Tongue (tissue), 2 donors: ENCODE measurements around the gene BCAR3. TPM values are rescaled to one million over a fixed set of nuclear protein-coding genes. Genes with fewer than 3 reads are reported as not detected.
"Not testable (repeated sequence)": the region's sequence is repeated elsewhere in the genome, so short reads cannot be mapped to it uniquely, and the experiment has no call there.

ENCODE experiments used
- DNase-seq: peaks from one replicate; pipeline ENCODE4 v3.0.0-alpha.2; 2015
- total RNA-seq: library from RNA; depleted of rRNA; stranded (reverse); fragments of >200 nt; gene quantifications from one replicate; pipeline ENCODE4 v1.2.3, GENCODE V29; 2014

Gene BCAR3
- total RNA-seq, 1 donor from 2014 or later: 22.7 TPM

GRCh38 chr1:93595266-93595665 lies 86.4 kb downstream of the BCAR3 start:
- DNase-seq: peak; percentile 79

GRCh38 chr1:93594603-93594880 lies 87.1 kb downstream of the BCAR3 start:
- DNase-seq: no peak

- DNase-seq: no peak
Measured at GRCh38 chr1:93593854-93594602, 87.6 kb downstream of the BCAR3 start.

- no peak for DNase-seq
Measured at GRCh38 chr1:93592551-93592949, 89.1 kb downstream of the BCAR3 start.

- peak; percentile 83 for DNase-seq
Measured at GRCh38 chr1:93591676-93592550, 89.7 kb downstream of the BCAR3 start.

- DNase-seq: not testable (repeated sequence)
Measured at GRCh38 chr1:93591291-93591675, 90.4 kb downstream of the BCAR3 start.

- no peak for DNase-seq
Measured at GRCh38 chr1:93588955-93589354, 92.7 kb downstream of the BCAR3 start.

- no peak for DNase-seq
Measured at GRCh38 chr1:93588206-93588605, 93.4 kb downstream of the BCAR3 start.

GRCh38 chr1:93587354-93587753 lies 94.3 kb downstream of the BCAR3 start:
- no peak for DNase-seq

- DNase-seq: peak; percentile 57
Measured at GRCh38 chr1:93585059-93585966, 96.3 kb downstream of the BCAR3 start.

GRCh38 chr1:93584261-93585003 lies 97.2 kb downstream of the BCAR3 start:
- DNase-seq: no peak

GRCh38 chr1:93581917-93582850 lies 99.5 kb downstream of the BCAR3 start:
- DNase-seq: no peak

- peak; percentile 47 for DNase-seq
Measured at GRCh38 chr1:93579891-93580290, 101.7 kb downstream of the BCAR3 start.

GRCh38 chr1:93578911-93579825 lies 102.5 kb downstream of the BCAR3 start:
- no peak for DNase-seq

GRCh38 chr1:93578433-93578830 lies 103.2 kb downstream of the BCAR3 start:
- DNase-seq: no peak

GRCh38 chr1:93577536-93578432 lies 103.9 kb downstream of the BCAR3 start:
- no peak for DNase-seq

- DNase-seq: no peak
Measured at GRCh38 chr1:93576746-93577145, 104.9 kb downstream of the BCAR3 start.

GRCh38 chr1:93576346-93576745 lies 105.3 kb downstream of the BCAR3 start:
- DNase-seq: peak; percentile 92
